ENCODE data around the gene NDUFS2. TPM values are rescaled to one million over a fixed set of nuclear protein-coding genes. Genes with fewer than 3 reads are reported as not detected.

NDUFS2 gene
- total RNA-seq, 4 donors from 2014 or later = 88.7 to 127 (median 106) TPM

DNA sequence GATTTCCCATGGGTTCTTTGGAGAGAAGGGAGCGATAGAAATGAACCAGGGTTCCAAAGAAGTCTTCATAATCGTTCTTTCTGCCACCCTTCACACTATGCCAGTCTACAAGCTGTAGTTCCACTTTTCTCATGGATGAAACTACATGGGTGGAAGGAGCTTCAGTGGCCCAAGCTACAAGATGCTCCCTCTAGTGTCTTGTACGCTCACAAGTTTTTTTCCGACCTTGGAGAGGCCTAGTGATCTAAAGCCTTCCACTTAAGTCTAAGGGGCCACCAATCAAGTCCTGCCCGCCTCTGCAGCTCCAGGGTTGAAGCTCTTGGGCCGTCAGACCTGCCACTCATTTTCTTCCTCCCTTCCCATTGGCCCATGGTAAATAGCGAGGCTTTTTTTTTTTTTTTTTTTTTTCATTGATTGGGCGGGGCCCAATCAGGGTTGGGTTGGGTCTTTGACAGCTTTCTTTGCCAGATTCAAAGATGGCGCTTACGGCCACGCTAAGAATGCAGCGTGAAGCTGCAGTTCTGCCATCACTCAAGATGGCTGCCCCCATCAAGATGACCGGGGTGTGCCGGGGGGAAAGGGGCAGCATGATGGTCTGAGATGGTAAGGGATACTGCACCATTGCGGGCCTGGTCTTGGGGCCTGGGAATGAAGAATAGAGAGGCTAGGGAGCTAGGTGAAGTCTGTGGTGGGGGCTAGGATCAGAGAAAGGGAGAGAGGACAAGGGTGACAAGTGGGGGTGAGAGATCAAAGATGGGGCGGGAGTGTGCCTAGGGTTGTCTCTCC lies 23.6 kb downstream of the NDUFS2 start, which contains the start of gene TOMM40L:
Gene TOMM40L, plus strand, starts transcription at position 527 of the 786 bp plus-strand sequence. CDS start 430 bp downstream, outside the sequence.
- H3K4me3 ChIP-seq (ENCODE audit: low read depth, poor library complexity, severe bottlenecking) = peak within 1 kb of the TSS; percentile 40
- no peak for TF ChIP-seq POLR2A (IDR thresholded peaks at IDR 0.05)
- TF ChIP-seq, protein P1, sequence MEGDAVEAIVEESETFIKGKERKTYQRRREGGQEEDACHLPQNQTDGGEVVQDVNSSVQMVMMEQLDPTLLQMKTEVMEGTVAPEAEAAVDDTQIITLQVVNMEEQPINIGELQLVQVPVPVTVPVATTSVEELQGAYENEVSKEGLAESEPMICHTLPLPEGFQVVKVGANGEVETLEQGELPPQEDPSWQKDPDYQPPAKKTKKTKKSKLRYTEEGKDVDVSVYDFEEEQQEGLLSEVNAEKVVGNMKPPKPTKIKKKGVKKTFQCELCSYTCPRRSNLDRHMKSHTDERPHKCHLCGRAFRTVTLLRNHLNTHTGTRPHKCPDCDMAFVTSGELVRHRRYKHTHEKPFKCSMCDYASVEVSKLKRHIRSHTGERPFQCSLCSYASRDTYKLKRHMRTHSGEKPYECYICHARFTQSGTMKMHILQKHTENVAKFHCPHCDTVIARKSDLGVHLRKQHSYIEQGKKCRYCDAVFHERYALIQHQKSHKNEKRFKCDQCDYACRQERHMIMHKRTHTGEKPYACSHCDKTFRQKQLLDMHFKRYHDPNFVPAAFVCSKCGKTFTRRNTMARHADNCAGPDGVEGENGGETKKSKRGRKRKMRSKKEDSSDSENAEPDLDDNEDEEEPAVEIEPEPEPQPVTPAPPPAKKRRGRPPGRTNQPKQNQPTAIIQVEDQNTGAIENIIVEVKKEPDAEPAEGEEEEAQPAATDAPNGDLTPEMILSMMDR (IDR thresholded peaks at IDR 0.05) = peak in 1 of 3 donors; percentile 40
- 4 to 5% methylated on average over 16 of the region's 16 CpGs for WGBS, 2 donors
- DNase-seq (ENCODE audit: low spot score in 2 of 2) = peak; percentile 96 to 97
- intact Hi-C loops (cut with DNase I; ENCODE audit: low total_unique reads) = loop anchor here (5.0 to 10.0 kb wide), 2 partner anchors 67 to 159 kb away; no protein-coding TSS in a partner anchor

DNA sequence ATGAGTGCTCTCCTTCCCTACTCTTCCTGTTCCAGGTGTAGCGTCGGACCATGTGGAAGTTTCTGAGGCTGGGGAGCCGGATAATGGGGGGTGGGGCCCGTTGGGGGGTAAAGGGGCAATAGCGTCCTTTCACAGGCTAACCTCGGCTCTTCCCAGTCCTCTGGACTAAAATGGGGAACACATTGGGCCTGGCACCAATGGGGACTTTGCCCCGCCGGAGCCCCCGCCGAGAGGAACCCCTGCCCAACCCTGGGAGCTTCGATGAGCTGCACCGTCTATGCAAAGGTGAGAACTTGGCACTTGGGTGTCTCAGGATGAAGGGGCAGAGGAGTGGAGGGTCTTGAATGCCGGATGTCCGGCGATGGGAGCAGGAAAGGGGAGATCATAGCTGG lies 24.1 kb downstream of the NDUFS2 start:
- intact Hi-C loops (cut with DNase I; ENCODE audit: low total_unique reads) = loop anchor here (5.0 to 10.0 kb wide), 2 partner anchors 66 to 158 kb away; no protein-coding TSS in a partner anchor
- 5 to 7% methylated on average over 15 of the region's 15 CpGs for WGBS, 2 donors
- no peak for DNase-seq (ENCODE audit: low spot score in 2 of 2)
- TF ChIP-seq POLR2A (IDR thresholded peaks at IDR 0.05) = no peak
- TF ChIP-seq, protein P1 (IDR thresholded peaks at IDR 0.05) = no peak
- peak overlapping the region; percentile 40 for H3K4me3 ChIP-seq (ENCODE audit: low read depth, poor library complexity, severe bottlenecking)

DNA sequence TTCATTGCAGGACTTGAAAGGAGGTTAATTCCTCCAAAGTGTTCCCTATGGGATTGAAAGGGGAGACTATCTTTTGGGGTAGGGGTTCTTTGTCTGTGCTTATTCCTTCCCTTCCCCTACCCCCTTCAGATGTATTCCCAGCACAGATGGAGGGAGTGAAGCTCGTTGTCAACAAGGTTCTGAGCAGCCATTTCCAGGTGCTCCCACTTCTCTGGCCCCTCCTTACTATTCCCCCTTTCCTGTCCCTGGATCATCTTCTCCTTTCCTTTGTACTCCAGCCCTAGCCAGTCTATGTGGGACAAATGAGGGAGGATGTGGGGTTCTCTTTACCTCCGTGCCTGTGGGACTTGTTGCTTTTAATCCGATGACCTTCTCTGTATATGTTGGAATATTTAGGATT lies 24.6 kb downstream of the NDUFS2 start:
- 54 to 59% methylated on average over 3 of the region's 3 CpGs for WGBS, 2 donors
- DNase-seq (ENCODE audit: low spot score in 2 of 2) = no peak
- intact Hi-C loops (cut with DNase I; ENCODE audit: low total_unique reads) = loop anchor here (5.0 to 10.0 kb wide), 2 partner anchors 66 to 158 kb away; no protein-coding TSS in a partner anchor
- no peak overlapping the region for H3K4me3 ChIP-seq (ENCODE audit: low read depth, poor library complexity, severe bottlenecking)
- no peak for TF ChIP-seq POLR2A (IDR thresholded peaks at IDR 0.05)
- TF ChIP-seq, protein P1 (IDR thresholded peaks at IDR 0.05) = no peak

DNA sequence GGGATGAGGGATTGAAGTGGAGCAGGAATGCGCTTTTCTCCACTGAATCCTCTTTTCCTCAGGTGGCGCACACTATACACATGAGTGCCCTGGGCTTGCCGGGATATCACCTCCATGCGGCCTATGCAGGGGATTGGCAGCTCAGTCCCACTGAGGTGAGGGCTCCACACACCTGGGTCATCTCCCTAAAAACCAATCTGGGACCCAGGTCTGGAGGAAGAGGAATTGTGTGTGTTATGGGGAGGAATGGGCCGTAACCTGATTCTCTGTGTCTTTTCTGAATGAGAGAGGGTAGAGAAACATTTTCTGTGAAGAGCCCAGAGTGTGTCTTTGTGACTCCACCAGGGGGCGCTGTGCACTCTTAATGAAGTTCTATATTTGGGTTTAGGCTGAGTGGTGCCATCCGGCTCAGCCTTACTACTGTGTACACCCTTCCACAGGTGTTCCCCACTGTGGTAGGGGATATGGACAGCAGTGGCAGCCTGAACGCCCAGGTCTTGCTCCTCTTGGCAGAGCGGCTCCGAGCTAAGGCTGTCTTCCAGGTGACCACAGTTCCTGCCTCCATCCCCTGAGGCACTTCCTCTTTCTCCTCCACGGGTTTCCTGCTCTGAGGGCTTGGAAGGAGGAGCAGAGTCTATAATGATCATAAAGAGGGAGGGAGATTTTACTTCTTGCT lies 25.2 kb downstream of the NDUFS2 start:
- WGBS, 2 donors = 34 to 39% methylated on average over 11 of the region's 11 CpGs
- TF ChIP-seq, protein P1 (IDR thresholded peaks at IDR 0.05) = peak in 1 of 3 donors; percentile 83
- no peak for TF ChIP-seq POLR2A (IDR thresholded peaks at IDR 0.05)
- intact Hi-C loops (cut with DNase I; ENCODE audit: low total_unique reads) = loop anchor here (5.0 to 10.0 kb wide), 2 partner anchors 65 to 157 kb away; no protein-coding TSS in a partner anchor
- DNase-seq (ENCODE audit: low spot score in 2 of 2) = peak; percentile 73 to 96
- no peak overlapping the region for H3K4me3 ChIP-seq (ENCODE audit: low read depth, poor library complexity, severe bottlenecking)

DNA sequence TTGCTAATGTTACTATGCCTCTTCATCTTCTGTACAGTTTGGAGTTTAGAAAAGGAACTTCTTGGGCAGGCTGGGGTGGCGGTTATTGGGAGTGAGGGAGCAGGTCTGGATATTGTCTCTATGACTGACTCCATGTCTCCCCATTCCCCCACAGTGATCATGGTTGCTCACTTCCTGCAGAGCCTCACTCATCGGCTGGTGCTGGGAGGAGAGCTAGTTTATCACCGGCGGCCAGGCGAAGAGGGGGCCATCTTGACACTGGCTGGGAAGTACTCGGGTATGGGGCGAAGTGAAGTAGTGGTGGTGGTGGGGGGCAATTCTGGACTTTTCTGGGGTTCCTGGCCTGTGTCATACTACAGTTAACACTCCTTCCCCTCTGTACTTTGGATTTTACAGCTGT lies 25.9 kb downstream of the NDUFS2 start:
- intact Hi-C loops (cut with DNase I; ENCODE audit: low total_unique reads) = loop anchor here (5.0 to 10.0 kb wide), 2 partner anchors 64 to 157 kb away; no protein-coding TSS in a partner anchor
- no peak overlapping the region for H3K4me3 ChIP-seq (ENCODE audit: low read depth, poor library complexity, severe bottlenecking)
- no peak for DNase-seq (ENCODE audit: low spot score in 2 of 2)
- 89 to 96% methylated on average over 7 of the region's 7 CpGs for WGBS, 2 donors
- no peak for TF ChIP-seq POLR2A (IDR thresholded peaks at IDR 0.05)
- TF ChIP-seq, protein P1 (IDR thresholded peaks at IDR 0.05) = no peak

Data from lower leg skin (tissue), 4 donors.